CD4-positive, alpha-beta T cell treated with Interleukin-2 at 100 ng/mL for 4 hours (primary cell): ENCODE data around the gene CRIM1.
"Not testable (repeated sequence)": the region's sequence is repeated elsewhere in the genome, so short reads cannot be mapped to it uniquely, and the experiment has no call there.

Source experiments
- DNase-seq: peaks from one replicate; pipeline ENCODE4 v3.0.0-alpha.2; 2020; ENCODE audit warnings: low spot score

Gene CRIM1

DNA sequence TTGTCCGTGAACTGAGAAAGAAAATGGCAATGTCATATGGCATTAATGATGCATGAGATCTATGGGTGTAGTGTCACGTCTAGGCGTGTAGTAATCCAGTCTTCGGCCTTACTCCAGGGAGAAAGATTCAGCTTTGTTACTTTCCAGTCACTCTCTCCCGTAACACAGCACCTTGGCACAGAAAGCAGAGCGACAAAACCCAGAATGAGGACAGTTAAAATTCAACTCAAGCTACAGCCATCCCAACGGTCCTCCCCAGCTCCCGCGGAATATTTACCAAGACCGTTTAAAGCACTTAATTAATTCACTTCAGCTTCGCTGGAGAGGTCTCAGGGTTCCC is 797 bp upstream of the CRIM1 start:
- DNase-seq: no peak

DNA sequence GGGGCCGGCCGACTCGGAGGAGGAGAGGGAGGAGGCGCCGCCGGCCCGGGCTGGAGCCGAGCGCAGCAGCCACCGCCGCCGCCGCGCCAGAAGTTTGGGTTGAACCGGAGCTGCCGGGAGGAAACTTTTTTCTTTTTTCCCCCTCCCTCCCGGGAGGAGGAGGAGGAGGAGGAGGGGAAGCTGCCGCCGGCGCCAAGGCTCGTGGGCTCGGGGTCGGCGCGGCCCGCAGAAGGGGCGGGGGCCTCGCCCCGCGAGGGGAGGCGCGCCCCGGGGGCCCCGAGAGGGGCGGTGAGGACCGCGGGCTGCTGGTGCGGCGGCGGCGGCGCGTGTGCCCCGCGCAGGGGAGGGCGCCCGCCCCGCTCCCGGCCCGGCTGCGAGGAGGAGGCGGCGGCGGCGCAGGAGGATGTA is 316 bp downstream of the CRIM1 start:
- DNase-seq: no peak

DNA sequence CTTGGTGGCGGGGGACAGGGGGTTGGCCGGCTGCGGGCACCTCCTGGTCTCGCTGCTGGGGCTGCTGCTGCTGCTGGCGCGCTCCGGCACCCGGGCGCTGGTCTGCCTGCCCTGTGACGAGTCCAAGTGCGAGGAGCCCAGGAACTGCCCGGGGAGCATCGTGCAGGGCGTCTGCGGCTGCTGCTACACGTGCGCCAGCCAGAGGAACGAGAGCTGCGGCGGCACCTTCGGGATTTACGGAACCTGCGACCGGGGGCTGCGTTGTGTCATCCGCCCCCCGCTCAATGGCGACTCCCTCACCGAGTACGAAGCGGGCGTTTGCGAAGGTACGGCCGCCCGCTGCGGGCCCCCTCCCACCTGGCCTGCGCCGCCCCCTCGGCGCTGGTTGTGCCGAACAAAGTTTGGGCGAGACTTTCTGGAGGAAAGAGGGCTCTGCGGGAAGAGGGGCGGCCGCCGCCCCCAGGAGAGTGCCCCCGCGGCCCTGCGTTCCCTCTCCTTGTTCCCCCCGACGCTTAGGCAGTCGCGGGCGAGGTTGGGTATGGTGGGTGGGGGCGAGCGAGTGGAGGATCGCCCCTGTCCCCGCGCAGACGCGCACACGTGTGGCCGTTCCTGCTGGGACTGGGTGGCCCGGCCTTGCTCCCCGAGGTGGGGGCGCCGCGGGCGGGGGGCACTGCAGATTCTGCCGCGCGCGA is 866 bp downstream of the CRIM1 start:
- peak; percentile 6 for DNase-seq

DNA sequence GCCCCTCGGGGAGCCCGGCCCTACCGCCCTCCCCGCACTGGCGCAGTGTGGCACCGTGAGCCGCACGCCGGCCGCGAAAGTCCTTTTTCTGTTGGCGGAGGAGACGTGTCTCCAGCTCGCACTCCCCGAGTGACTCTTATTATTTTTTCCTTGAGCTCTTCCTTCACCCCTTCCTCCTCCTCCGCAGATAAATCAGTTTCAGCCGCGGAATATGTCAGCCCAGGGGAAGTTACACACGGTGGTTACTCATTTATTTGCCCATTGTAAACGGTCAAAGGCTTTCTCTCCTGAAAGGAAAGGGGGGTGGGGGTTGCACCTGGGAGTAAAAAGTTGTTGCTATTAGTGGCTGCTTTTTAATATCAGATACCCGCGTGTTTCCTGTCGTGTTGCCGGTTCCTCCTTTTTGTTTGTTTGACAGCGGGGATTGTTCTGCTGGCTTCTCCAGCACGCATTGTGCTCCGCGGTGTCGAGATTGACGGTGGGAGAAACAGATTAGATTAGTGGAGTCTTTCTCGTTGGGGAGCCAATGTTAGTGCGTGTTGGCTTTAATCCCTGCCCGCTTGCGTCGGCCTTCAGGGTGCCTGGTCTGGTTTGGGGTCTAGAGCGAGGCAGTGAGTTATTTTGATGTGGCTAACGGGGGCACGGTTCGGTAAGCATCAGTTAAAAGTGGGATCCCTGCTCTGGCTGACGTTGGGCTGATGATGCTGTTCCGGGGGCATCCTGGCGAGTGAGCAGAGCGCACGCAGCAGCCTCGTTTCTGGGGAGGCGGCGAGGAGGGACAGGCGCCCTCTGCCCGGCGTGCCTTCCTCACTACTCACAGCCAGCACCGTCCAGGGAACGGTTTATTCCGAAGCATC is 1.6 kb downstream of the CRIM1 start:
- DNase-seq: peak; percentile 17

DNA sequence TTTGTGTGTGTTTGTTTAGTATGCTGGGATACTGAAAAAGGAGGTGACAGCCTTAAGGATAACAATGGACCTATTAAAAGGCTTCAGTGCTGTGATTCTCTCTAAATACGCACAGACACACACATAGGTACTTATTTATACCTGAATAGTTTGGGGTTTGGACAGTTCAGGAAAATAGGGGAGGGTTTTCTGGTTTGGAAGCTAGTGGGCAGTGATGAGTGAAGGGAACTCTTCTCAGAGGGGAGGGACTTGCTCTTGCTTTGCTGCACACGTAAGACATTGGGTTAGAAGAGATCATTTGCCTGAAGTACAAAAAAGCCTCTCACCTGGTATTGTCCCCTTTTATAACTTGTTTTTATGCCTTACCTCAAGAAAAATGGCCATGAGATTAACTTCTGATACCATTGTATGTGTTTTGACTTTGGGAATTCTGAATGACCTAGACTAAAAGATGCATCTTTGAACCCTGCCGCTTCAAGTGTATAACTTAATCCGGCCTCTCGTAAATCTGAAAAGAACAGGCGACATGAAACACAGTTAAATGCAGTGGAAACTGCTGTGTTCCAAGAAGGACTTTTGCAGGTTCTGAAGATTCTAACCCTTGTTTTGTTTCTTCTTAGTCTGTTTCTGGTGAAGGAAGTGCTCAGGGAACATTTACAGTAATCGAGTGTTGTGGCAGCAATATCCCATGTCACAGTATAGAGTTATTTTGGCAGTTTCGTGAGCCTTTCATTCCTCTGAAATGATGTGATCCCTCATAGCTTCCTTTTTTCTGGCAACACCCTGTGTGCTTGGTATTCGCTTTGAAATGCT is 2.5 kb downstream of the CRIM1 start:
- DNase-seq: no peak

DNA sequence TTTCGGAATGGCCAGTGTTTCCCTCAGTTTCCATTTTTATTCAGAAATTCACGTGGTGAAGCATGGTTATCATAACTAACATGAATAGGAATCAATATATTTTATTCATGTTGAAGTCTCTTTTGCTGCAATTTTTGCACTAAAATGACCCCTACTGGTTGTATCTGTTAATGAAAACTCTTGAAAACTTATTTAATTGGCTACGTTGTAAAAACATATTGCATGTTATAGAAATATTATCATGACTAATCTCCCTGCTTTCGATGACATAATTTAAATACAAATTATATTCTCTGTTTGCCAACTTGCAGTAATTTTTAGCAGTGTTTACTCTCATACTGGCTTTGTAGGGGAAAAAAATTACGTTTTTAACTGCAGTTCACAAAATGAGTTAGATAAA is 3.5 kb downstream of the CRIM1 start:
- DNase-seq: peak; percentile 42

DNA sequence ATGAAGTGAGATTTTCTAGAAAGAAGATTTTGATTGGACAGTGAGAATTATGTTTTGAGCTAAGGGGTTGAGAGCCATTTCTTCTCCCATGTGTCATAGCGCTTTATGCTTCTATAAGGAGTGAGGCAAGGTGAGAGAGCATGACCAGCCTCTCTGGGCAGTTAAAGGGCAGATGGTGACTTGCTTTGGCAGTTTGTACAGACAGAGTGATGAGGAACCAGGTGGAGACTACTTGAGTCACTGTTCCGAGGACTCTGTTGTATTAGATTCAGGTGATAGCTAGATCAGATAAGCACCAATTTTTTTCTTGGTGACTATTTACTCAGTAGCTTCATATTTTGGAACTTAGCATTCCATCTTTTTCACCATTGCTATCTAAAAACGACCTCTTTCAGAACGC is 4.5 kb downstream of the CRIM1 start:
- DNase-seq: no peak

DNA sequence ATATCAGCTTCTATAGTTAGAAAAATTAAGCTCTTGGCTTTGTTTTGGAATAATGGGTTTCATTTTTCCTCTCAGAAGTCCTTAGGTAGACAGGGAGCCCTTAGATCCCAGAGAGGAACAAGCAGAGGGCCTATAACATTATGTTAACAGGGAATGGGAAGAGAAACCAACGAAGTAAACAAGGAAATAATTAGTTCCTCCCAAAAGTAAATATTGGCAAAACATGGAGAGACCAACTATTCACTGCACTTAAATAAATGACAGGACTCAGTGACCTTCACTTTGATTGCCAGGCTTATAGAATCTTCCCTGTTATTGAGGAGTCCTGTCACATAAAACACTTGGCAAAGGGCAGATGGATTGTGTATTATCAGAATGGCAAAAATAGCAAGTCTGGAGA is 5.3 kb downstream of the CRIM1 start:
- DNase-seq: no peak

DNA sequence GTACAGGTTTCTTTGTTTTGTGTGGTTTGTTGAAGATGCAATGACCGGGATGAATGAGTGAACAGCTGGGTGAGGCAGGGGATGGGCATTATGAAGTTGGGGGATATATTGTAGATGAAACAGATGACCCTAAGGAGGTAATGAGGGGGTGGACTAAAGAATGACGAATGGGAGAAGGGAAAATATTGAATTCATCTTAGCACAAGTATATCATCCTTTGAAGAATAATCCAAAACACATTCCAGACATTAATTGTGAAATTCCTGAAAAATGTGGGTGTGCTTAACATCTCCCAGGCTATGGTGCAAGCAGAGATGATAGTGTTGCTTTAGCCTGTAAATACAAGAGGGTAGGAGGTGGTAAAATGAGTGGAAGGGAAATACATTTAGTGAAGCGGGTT is 5.8 kb downstream of the CRIM1 start:
- DNase-seq: no peak

DNA sequence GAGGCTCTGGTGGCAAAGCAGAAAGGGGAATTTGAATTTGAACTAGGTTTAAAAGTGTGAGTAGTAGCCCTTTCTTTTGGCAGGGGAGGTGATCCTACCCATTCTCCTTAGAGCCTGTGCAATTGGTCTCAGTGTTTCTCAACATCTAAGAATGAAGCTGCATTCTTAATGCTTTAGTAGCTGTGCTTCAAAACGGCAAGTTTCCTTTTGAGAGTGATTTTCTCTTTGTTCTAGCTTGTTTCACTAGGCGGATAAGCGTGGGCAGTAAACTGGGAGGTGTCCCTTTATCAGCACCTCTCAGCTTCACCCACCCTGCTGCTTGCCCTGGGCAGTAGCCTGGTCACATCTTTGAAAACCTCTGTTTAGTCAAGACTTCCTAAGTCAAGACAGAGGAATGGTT is 6.7 kb downstream of the CRIM1 start:
- no peak for DNase-seq

DNA sequence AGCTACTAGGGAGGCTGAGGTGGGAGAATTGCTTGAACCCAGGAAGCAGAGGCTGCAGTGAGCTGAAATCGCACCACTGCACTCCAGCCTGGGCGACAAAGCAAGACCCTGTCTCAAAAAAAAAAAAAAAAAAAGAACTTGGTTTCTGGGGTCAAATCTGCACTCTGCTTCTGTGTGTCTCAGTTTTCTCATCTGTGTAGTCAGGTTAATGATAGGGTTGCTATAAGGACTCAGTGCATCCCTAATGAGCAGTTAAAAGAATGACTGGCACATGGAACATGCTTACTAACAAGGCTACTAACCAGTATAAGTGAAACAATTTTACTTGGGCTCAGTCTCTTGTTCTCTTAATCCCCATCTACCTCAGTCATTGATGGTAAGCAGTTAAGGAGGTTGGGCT is 7.5 kb downstream of the CRIM1 start:
- DNase-seq: not testable (repeated sequence)

DNA sequence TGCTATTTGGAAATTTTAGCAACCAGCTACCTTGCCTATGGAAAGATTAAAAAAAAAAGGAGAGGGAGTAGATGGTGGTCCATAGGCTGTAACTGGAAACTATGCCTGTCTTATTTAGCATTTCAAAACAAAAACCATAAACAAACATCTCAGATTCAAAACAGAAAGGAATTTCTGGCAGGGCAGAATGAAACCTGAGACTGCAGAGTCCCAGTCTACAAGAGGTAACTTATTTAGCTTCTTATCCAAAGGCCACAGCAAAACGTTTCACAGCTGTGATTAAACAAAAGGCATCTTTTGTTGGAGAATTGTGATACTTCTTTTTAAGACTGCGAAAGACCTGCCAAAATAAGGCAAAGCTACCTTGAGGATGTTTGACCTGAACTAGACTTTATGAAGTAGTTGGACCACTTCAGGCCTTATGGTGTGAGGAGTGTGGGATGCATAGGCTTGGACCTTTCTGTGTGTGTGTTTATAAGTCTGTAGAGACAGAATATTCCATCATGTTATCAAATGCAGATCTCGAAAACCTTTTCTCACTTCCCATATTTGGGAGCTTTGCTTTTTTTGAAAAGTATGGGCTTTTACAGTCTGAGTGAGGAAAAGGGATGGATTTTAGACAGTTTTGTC is 11.0 kb downstream of the CRIM1 start:
- no peak for DNase-seq

DNA sequence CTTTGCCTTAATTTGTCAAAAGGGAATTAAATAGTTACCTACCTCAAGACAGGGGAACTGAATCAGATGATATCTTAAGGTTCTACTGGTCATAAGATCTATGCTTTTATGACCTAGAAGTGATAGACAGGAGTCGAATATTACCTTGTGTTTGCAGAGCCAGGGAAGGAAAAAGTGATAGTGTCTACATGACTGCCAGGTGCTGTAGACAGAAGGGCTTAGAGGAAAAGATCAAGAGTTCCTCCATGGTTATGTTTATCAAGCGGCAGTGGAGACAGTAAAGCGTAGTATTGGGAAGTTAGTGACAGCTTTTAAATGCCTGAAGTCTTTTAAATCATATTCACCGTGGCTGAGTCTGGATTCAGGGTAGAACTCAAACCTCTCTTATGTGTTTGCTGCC is 11.9 kb downstream of the CRIM1 start:
- DNase-seq: no peak

DNA sequence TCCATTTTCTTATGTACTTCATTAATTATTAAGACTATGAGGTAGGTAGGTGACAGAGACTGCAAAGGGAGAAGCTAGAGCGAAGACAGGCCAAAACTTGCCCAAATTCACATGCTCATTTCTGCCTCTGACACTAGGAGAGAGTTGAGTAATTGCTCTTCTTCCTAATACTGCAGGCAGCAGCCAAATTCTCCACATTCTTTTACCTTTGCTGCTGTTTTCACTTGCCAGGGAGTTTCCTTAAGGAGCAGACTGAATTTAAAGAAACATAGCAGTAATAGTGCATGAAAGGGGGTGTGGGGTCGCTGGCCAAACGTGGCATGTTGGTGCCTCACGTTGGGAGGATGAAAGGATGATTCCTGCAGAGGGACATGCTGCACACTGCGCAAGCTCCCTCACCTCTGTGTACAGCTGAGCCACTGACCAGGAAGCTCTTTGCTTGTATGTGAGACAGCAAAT is 12.3 kb downstream of the CRIM1 start:
- no peak for DNase-seq

DNA sequence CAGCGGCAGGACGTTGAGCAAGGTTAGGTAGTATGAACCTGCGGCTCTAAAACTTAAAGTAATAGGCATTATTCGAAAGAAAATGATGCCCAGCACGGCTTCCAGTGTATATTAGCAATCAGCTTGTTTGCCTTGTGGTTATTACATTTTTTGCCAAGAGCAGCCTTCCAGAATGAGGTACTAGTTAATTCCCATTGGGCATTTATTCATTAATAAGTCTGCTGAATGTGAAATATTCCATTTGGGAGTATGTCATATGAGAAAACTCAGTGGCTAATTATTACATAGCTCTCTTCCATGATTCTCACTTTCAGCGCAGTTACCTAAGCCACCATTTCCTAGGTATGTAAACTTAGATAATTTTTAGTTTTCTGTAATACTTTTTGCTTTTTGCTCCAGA is 12.9 kb downstream of the CRIM1 start:
- DNase-seq: no peak

DNA sequence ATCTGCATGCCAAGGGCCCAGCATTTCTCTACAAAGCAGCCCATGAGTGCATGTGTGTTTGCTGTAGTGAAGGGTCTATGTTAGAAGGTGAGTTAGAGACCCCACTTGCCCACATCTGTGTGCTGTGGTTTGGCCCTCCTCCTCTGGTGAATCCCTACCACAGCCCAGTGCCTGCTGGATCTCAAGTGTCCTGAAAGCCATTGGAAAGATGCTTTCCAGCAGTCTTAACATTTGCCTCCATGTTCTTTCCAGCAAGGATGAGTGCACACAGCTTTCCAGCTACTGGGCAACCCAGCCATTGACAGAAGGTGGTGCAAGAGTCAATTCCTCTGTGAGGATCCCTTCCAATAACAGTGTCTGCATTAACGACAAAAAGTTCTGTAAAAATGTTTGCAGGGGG is 13.6 kb downstream of the CRIM1 start:
- no peak for DNase-seq

DNA sequence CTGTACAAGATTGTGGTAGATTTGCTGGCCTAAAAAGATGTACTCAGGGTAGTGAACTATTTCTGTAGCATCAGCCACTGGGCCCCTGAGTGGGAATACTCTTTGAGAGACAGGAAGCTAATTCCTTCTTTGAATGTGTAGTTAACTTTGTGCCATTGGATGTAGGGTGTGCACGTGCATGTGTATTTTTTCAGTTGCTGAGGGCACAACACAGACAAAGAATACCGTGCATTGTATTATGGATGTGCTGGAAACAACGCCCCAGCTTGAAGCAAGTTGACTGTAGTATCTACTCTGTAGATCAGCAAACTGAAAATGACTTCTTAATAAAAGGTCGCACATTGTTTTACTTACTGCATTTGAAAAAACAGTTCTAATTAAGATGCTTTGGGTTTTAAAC is 14.1 kb downstream of the CRIM1 start:
- DNase-seq: no peak

DNA sequence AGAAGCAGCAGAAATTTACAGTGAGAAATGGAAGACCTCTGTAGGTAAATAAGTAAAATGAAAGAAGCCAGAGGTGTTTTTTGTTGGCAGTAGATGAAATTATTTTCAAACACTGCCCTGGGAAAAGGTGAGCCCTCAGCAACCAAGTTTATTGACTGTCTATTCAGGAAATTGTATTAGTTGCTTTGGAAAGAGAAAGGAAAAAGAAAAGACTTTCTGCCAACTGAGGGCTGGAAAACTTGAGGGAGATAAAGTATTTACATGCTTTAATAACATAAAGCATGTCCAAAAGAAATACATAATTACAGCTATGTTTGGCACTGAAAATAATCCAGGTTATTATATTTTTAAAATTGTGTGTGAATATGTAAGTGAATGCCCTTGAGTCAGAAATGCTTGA is 14.7 kb downstream of the CRIM1 start:
- DNase-seq: no peak

DNA sequence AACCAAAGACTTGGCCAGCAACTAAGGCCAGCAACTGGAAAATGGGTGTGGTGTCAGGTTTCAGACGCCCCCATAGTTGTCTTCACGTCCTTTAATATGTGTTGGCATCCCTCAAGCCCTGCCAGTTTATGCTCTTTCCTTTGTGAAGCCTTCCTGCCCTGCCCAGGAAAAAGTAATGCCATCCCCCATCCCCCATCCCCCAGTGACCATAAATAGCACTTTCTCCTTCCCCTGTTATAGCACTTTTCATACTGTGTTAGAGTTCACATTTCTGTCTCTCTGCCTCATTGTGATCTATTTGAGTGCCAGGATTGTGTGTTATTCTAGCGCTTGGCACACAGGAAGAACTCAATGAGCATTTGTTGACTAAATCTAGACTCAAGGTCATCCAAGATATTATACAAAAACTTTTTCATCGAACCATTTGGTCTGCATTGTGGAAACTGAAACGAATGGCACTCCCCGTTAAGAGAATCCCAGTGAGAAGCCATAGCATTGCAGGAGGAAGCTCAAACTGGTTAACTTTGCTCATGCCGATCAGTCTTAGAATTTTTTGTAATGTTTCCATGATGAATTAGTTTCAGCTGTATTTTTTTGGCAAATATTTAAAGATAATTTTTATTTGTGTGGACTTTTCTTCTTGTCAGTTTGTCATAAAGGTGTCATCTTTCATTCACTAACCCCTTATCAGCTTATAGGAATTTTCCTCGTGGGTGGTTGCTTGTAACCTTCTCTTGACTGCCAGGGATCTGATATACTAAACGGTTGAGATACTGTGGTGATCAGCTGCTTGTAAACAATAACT is 15.7 kb downstream of the CRIM1 start:
- DNase-seq: no peak

DNA sequence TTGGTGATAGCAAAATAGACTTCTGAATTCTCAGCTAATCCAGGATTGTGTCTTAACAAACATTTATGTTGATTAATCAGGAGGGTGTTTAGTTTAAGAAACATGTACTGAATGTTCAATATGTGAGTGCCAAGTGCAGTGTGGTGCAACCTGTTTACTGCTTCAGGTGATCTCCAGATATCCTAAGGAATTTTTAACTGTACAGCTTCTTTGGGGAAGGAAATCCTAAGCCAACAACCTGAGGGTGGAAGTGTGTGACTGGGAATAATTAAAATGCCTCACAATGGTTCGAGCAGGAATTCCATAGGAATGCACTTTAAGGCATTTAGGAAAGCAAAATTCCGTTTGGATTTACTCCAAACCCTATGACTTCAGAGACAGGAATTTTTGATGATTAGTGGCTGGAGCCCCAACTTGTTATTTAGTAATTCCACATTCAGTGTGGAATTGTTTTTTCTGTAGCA is 16.4 kb downstream of the CRIM1 start:
- DNase-seq: no peak

DNA sequence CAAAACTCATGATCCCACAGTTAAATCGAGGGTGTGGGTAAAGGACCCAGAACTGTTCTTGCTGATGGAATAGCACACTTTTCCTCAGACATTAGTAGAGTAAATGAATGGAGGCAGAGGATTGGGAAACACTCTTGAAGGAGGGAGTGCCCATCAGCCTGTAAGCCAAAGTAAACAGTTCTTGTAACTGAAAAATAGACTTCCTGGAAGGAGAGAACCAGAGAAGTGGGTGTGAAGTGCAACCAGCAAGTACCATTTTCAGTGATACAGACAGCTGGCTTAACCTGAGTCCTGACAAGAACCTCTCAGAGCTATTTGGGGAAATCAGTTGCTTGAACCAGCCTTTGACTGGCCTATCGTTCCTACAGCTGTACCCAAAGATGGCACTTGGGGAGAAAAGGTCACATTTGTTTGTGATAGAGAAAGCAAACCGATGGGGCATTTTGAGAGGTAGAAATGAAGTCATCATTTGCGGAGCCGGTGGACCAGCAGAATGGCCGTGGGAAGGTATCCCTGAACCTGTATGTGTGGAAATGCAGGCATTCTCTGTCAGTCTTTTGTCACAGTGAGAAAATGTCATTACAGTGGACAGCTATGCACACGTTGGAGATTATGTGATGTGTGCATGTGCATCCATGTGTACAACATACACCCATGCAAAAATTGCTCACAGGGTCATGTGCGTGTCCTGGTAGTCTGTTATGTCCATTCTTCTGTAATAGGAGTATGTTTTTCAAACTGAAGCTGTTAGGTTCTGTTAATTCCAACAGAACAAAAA is 17.8 kb downstream of the CRIM1 start:
- DNase-seq: no peak
